ENCODE results near the gene FAM20A. TPM values are rescaled to one million over a fixed set of nuclear protein-coding genes. Genes with fewer than 3 reads are reported as not detected.

Gene FAM20A
- total RNA-seq, 2 donors from 2014 or later, result 24.8 to 25.3 TPM

DNA sequence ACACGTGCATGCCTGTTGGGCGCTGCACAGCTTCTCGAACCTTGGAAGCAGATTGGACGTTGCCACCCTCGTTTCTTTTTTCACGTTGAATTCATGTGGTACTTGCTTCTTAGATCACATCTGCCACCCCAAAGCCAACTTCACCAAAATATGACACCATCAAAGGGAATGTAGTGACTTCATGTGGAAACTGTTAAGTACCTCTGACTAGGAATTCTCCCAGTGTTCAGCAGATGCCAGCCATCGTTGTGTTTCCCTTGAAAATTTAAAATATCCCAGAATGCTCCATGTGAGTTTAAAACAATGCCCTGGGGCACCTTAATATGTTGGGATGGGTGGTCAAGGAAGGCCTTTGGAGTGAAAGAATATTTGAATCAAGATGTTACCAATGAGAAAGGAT, 22.6 kb upstream of the FAM20A start:
- Histone ChIP-seq H3K4me3 (no peak overlapping the region), H3K36me3 (no peaks in the 10 kb centered on the region), H3K4me1 (ENCODE audit: control insufficient read depth in 1 of 2, low read depth in 2 of 2) (peaks cover 0 to 7% of the 10 kb centered on the region in 2 donors), H3K27ac (no peak overlapping the region), H3K27me3 (replicated peaks; ENCODE audit: insufficient read depth) (no peaks in the 10 kb centered on the region), H3K9me3 (no peaks in the 10 kb centered on the region)
- TF ChIP-seq CTCF (IDR thresholded peaks at IDR 0.05), result no peak
- ATAC-seq (ENCODE audit: insufficient number of reproducible peaks, low FRiP score, low read depth) (no peak), DNase-seq (ENCODE audit: low spot score) (no peak)

DNA sequence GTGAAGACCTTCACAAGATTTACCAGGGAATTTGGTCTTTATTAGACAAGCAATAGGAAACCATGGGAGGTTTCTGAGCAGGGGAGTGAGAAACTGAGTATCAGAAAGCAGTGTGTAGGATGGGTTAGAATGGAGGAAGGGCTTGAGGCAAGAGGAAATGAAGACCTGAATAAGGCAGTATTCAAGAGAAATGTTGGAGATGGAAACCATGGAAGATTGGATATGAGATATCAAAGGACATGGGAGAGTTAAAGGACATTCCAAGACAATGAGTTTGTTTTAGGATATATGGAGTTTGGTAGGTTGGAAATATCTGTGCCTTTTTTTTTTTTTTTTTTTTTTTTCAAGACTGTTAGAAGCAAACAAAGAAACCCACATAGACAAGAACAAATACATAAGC, 21.3 kb upstream of the FAM20A start:
- no peak for ATAC-seq (ENCODE audit: insufficient number of reproducible peaks, low FRiP score, low read depth)
- no peak overlapping the region for H3K27ac ChIP-seq
- no peak overlapping the region for H3K4me3 ChIP-seq
- no peak for TF ChIP-seq CTCF (IDR thresholded peaks at IDR 0.05)
- H3K36me3 ChIP-seq, result no peaks in the 10 kb centered on the region
- no peaks in the 10 kb centered on the region for H3K27me3 ChIP-seq (replicated peaks; ENCODE audit: insufficient read depth)
- H3K9me3 ChIP-seq, result no peaks in the 10 kb centered on the region
- no peak for DNase-seq (ENCODE audit: low spot score)
- peaks cover 0 to 7% of the 10 kb centered on the region in 2 donors for H3K4me1 ChIP-seq (ENCODE audit: control insufficient read depth in 1 of 2, low read depth in 2 of 2)

GRCh38 chr17:68621065-68621464, 19.9 kb upstream of the FAM20A start:
- no peak for TF ChIP-seq CTCF (IDR thresholded peaks at IDR 0.05)
- Histone ChIP-seq H3K27ac (no peak overlapping the region), H3K36me3 (no peaks in the 10 kb centered on the region), H3K4me3 (no peak overlapping the region), H3K27me3 (replicated peaks; ENCODE audit: insufficient read depth) (no peaks in the 10 kb centered on the region), H3K4me1 (ENCODE audit: control insufficient read depth in 1 of 2, low read depth in 2 of 2) (peaks cover 0 to 7% of the 10 kb centered on the region in 2 donors), H3K9me3 (no peaks in the 10 kb centered on the region)
- no peak for DNase-seq (ENCODE audit: low spot score)
- ATAC-seq (ENCODE audit: insufficient number of reproducible peaks, low FRiP score, low read depth), result no peak

DNA sequence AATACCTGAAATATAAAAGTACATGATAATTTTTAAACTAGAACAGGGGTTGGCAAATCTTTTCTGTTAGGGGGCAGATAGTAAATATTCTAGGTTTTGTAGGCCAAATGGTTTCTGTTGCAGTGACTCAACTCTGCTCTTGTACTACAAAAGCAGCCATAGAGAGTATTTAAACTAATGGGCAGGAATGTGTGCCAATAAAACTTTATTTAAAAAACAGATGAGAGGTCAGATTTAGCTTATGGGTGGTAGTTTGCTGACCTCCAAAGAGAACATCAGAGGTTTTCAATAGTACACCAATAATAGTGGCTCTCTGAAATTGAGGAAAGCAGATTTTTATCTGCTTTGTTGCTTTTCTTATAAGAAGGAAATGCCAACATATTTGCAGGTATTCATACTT, 15.2 kb upstream of the FAM20A start:
- H3K27ac ChIP-seq, result no peak overlapping the region
- TF ChIP-seq CTCF (IDR thresholded peaks at IDR 0.05), result no peak
- H3K27me3 ChIP-seq (replicated peaks; ENCODE audit: insufficient read depth), result no peaks in the 10 kb centered on the region
- no peak overlapping the region for H3K4me3 ChIP-seq
- ATAC-seq (ENCODE audit: insufficient number of reproducible peaks, low FRiP score, low read depth) (no peak), DNase-seq (ENCODE audit: low spot score) (no peak)
- H3K4me1 ChIP-seq (ENCODE audit: control insufficient read depth in 1 of 2, low read depth in 2 of 2), result peaks cover 0 to 5% of the 10 kb centered on the region in 2 donors
- H3K9me3 ChIP-seq, result no peaks in the 10 kb centered on the region
- no peaks in the 10 kb centered on the region for H3K36me3 ChIP-seq

GRCh38 chr17:68614718-68615117, 13.6 kb upstream of the FAM20A start:
- Histone ChIP-seq H3K4me3 (no peak overlapping the region), H3K27me3 (replicated peaks; ENCODE audit: insufficient read depth) (no peaks in the 10 kb centered on the region), H3K4me1 (ENCODE audit: control insufficient read depth in 1 of 2, low read depth in 2 of 2) (no peaks in the 10 kb centered on the region), H3K36me3 (no peaks in the 10 kb centered on the region), H3K9me3 (no peaks in the 10 kb centered on the region), H3K27ac (no peak overlapping the region)
- DNase-seq (ENCODE audit: low spot score) (no peak), ATAC-seq (ENCODE audit: insufficient number of reproducible peaks, low FRiP score, low read depth) (no peak)
- TF ChIP-seq CTCF (IDR thresholded peaks at IDR 0.05), result no peak

Measured in thoracic aorta (tissue), 2 donors.